Measurements from ENCODE around the gene ELSPBP1. TPM values are rescaled to one million over a fixed set of nuclear protein-coding genes. Genes with fewer than 3 reads are reported as not detected.

ELSPBP1 gene
- total RNA-seq, 1 experiment from 2014 or later: not detected

DNA sequence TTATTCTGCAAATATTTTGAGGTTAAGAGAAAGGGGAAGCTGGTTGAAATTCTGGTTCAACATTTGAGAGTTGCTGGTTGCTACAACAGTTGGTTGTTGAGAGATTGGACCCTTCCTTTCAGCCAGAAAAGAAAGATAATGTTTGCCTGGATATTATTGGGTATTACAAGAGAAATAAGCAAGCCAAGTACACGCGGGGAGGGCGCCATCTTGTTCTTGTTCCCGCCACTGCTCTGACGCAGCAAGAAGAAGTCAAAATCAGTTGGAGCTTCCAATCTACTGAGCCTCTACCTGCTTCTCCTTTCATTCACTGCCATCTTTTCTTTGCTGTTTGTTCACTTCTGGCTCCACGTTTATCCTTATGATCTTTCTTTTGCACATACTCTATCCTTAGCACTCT, 20.9 kb upstream of the ELSPBP1 start:
- no peaks in the 10 kb centered on the region for H3K79me2 ChIP-seq (ENCODE audit: low read length)
- H3K4me3 ChIP-seq (ENCODE audit: low read length): no peak overlapping the region
- H3K9me3 ChIP-seq (ENCODE audit: low read length): no peaks in the 10 kb centered on the region
- no peak overlapping the region for H3K27ac ChIP-seq (ENCODE audit: low read length)
- H3K36me3 ChIP-seq (ENCODE audit: low read depth, low read length): no peaks in the 10 kb centered on the region
- H2AFZ ChIP-seq (ENCODE audit: low read length): no peak overlapping the region
- ChIA-PET POLR2A (ENCODE audit: unreplicated experiment) (no interaction called here), CTCF (no interaction called here)
- ATAC-seq (no peak), DNase-seq (no peak)
- H4K20me1 ChIP-seq (ENCODE audit: low read length): no peaks in the 10 kb centered on the region
- H3K9ac ChIP-seq (ENCODE audit: low read length): no peak overlapping the region
- intact Hi-C loops (cut with micrococcal nuclease): no loop called here
- peaks cover 37% of the 10 kb centered on the region for H3K27me3 ChIP-seq (ENCODE audit: low read length)
- no peak overlapping the region for H3K4me2 ChIP-seq (ENCODE audit: low read length)
- TF ChIP-seq, protein P1, sequence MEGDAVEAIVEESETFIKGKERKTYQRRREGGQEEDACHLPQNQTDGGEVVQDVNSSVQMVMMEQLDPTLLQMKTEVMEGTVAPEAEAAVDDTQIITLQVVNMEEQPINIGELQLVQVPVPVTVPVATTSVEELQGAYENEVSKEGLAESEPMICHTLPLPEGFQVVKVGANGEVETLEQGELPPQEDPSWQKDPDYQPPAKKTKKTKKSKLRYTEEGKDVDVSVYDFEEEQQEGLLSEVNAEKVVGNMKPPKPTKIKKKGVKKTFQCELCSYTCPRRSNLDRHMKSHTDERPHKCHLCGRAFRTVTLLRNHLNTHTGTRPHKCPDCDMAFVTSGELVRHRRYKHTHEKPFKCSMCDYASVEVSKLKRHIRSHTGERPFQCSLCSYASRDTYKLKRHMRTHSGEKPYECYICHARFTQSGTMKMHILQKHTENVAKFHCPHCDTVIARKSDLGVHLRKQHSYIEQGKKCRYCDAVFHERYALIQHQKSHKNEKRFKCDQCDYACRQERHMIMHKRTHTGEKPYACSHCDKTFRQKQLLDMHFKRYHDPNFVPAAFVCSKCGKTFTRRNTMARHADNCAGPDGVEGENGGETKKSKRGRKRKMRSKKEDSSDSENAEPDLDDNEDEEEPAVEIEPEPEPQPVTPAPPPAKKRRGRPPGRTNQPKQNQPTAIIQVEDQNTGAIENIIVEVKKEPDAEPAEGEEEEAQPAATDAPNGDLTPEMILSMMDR (conservative IDR thresholded peaks at IDR 0.05; ENCODE audit: low read depth, low read length): no peak
- TF ChIP-seq EZH2phosphoT487 (IDR thresholded peaks at IDR 0.05; ENCODE audit: borderline replicate concordance, low read length) (no peak), EZH2 (IDR thresholded peaks at IDR 0.05; ENCODE audit: low read length, unreplicated experiment) (no peak)
- H3F3A ChIP-seq (ENCODE audit: low read length, unreplicated experiment): no peaks in the 10 kb centered on the region
- BruUV-seq (replicated peaks): no TSS peak
- H3K9me2 ChIP-seq (replicated peaks; ENCODE audit: low read length): no peaks in the 10 kb centered on the region
- no peaks in the 10 kb centered on the region for H3K4me1 ChIP-seq (ENCODE audit: insufficient read depth, low read length)

DNA sequence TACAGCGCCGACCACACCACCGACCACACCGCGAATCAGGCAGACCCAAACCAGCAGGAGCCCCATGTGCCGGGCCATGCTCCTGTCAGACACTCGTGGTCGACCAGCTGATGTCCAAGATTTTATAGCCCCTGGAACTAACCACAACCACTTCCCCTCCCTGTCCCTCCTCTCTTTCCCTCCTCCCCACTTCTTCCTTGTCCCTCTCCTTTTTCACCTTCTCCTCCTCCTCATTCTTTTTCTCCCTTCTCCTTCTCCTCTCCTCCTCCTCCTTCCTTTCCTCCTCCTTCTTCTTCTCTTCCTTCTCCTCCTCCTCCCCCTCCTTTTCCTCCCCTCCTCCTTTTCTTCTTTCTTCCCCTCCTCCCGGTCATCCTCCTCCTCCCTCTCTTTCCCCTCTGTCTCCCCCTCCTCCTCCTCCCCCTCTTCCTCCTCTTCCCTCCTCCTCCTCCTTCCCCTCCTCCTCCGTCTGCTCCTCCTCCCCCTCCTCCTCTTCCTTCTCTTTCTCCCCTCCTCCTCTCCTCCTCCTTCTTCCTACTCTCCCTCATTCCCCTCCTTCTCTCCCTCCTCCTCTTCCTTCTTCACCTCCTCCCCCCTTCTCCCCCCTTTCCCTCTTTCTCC, 3.1 kb upstream of the ELSPBP1 start:
- no peak overlapping the region for H2AFZ ChIP-seq (ENCODE audit: low read length)
- H3F3A ChIP-seq (ENCODE audit: low read length, unreplicated experiment): no peaks in the 10 kb centered on the region
- TF ChIP-seq EZH2 (IDR thresholded peaks at IDR 0.05; ENCODE audit: low read length, unreplicated experiment) (no peak), EZH2phosphoT487 (IDR thresholded peaks at IDR 0.05; ENCODE audit: borderline replicate concordance, low read length) (no peak)
- TF ChIP-seq, protein P1 (conservative IDR thresholded peaks at IDR 0.05; ENCODE audit: low read depth, low read length): no peak
- no TSS peak for BruUV-seq (replicated peaks)
- intact Hi-C loops (cut with micrococcal nuclease): no loop called here
- no peaks in the 10 kb centered on the region for H3K36me3 ChIP-seq (ENCODE audit: low read depth, low read length)
- no peaks in the 10 kb centered on the region for H3K9me3 ChIP-seq (ENCODE audit: low read length)
- no peak overlapping the region for H3K4me2 ChIP-seq (ENCODE audit: low read length)
- H3K79me2 ChIP-seq (ENCODE audit: low read length): no peaks in the 10 kb centered on the region
- DNase-seq: no peak
- H3K9ac ChIP-seq (ENCODE audit: low read length): no peak overlapping the region
- H3K9me2 ChIP-seq (replicated peaks; ENCODE audit: low read length): no peaks in the 10 kb centered on the region
- no peaks in the 10 kb centered on the region for H3K4me1 ChIP-seq (ENCODE audit: insufficient read depth, low read length)
- ATAC-seq: no peak
- no peak overlapping the region for H3K4me3 ChIP-seq (ENCODE audit: low read length)
- H3K27me3 ChIP-seq (ENCODE audit: low read length): peaks cover 9% of the 10 kb centered on the region; the same call in 1 of the 2 replicates
- ChIA-PET CTCF (no interaction called here), POLR2A (ENCODE audit: unreplicated experiment) (no interaction called here)
- no peaks in the 10 kb centered on the region for H4K20me1 ChIP-seq (ENCODE audit: low read length)
- H3K27ac ChIP-seq (ENCODE audit: low read length): no peak overlapping the region

DNA sequence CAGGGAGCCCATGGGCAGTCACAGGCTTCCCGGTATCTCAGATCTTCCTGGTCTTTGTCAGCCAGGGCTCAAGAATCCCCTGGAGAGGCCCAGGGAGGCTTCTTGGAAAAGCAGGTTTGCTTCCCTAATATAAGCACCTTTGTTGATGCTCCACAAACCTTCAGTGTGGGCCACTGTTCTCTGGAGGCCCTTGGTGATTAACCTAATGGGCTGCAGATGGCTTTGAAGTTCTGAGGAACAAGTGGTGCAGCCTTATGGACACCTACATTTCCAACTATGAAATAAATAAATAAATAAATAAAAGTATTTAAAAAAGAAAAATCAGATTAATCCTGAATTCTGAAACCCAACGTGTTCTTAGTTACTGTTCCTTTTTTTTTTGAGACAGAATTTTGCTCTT, 2.4 kb upstream of the ELSPBP1 start, which contains the start of gene BSPH1:
Gene BSPH1, minus strand, starts transcription at position 101 of the 400 bp plus-strand sequence. Its CDS starts 89 bp downstream, at position 12.
- POLR2A ChIA-PET (ENCODE audit: unreplicated experiment): no interaction called here
- Histone ChIP-seq H3K27ac (ENCODE audit: low read length) (no peak within 1 kb of the TSS), H3K4me3 (ENCODE audit: low read length) (no peak within 1 kb of the TSS), H3K9ac (ENCODE audit: low read length) (no peak within 1 kb of the TSS), H3K9me2 (replicated peaks; ENCODE audit: low read length) (no peaks in the 10 kb centered on the region), H3F3A (ENCODE audit: low read length, unreplicated experiment) (no peaks in the 10 kb centered on the region), H4K20me1 (ENCODE audit: low read length) (no peaks in the 10 kb centered on the region), H3K9me3 (ENCODE audit: low read length) (no peaks in the 10 kb centered on the region), H2AFZ (ENCODE audit: low read length) (no peak within 1 kb of the TSS), H3K27me3 (ENCODE audit: low read length) (peaks cover 9% of the 10 kb centered on the region; the same call in 1 of the 2 replicates), H3K36me3 (ENCODE audit: low read depth, low read length) (no peaks in the 10 kb centered on the region), H3K79me2 (ENCODE audit: low read length) (no peaks in the 10 kb centered on the region), H3K4me2 (ENCODE audit: low read length) (no peak within 1 kb of the TSS), H3K4me1 (ENCODE audit: insufficient read depth, low read length) (no peaks in the 10 kb centered on the region)
- TF ChIP-seq, protein P1 (conservative IDR thresholded peaks at IDR 0.05; ENCODE audit: low read depth, low read length): no peak
- TF ChIP-seq EZH2phosphoT487 (IDR thresholded peaks at IDR 0.05; ENCODE audit: borderline replicate concordance, low read length): no peak
- no peak for TF ChIP-seq EZH2 (IDR thresholded peaks at IDR 0.05; ENCODE audit: low read length, unreplicated experiment)
- BruUV-seq (replicated peaks): no TSS peak
- intact Hi-C loops (cut with micrococcal nuclease): no loop called here
- DNase-seq: no peak
- ATAC-seq: no peak
- CTCF ChIA-PET: no interaction called here

Data from PC-3 (cell line).